ENCODE measurements around the gene NANOS2. TPM values are rescaled to one million over a fixed set of nuclear protein-coding genes. Genes with fewer than 3 reads are reported as not detected.
A peak's percentile ranks its signal among the peaks of the same experiment; 100 is the strongest.

The NANOS2 gene
- total RNA-seq, 1 experiment from 2014 or later, result 0.07 TPM

- in situ Hi-C loops (cut with HindIII; ENCODE audit: low sequenced_read_pairs), result no loop called here
- no peak for DNase-seq (ENCODE audit: low spot score)
Measured at GRCh38 chr19:45933759-45934158, 19.2 kb upstream of the NANOS2 start.

DNA sequence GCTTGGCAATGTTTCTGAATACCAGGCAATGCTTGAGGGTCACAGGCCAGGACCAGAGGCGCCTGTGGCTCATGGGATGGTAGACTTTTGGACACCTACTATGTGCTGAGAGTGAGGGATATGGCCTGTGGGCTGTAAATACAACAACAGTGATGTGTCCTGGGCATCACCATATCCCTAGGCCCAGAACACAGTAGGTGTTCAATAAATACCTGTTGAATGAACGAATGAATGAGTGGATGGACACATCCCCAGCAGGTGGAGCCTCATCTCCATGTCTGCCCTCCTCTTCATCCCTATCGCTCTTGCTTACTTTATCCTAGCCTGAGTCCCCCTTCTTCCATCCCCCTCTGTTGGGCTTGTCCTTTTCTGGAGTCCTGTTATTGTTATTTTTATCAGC is 16.5 kb upstream of the NANOS2 start:
- in situ Hi-C loops (cut with HindIII; ENCODE audit: low sequenced_read_pairs), result no loop called here
- no peak for DNase-seq (ENCODE audit: low spot score)

DNA sequence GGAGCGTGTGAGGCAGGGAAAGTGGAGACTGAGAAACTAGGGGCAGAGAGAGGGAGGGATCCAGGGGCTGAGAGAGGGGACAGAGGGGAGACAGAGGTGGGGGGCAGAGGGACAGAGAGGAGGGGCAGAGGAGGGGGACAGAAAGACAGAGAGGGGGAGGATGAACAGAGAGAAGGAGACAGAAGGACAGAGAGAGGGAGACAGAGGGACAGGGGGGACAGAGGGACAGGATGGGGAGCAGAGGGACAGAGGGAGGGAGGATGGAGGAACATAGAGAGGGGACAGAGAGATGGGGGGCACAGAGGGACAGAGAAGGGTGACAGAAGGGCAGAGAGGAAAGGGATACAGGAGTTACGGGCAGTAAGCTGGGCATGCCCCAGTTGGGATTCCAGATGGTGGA is 14.7 kb upstream of the NANOS2 start:
- DNase-seq (ENCODE audit: low spot score), result no peak
- in situ Hi-C loops (cut with HindIII; ENCODE audit: low sequenced_read_pairs), result no loop called here

DNA sequence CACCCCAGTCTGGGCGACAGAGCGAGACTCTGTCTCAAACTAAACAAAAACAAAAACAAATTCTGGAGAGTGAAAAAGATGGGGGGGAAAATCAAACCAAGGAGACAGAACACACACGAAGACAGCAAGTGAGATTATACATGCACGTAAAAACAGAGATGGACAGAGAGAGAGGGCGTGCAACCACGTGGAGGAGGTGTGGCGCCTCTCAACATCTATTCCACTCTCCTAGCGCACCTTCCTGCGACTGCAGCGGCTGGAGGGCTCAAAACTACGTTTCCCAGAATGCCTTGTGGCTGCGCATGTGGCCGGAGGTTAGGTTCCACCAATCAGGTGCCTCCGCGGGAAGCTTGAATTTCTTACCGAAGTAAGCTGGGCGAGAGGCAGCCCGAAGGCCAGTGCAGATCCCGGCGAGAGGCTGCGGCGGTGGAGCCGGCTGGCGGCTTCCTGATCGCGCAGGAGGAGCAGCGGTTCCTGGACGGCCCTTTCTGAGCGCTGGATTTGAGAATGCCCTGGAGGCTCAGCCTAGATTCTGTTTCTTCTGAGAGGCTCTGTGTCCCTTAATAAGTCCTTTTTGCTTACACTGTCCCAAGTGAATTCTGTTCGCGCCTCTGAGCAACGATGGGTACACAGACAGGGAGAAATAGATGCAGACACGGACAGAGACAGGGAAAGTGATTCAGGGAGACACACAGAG is 13.1 kb upstream of the NANOS2 start:
- in situ Hi-C loops (cut with HindIII; ENCODE audit: low sequenced_read_pairs), result no loop called here
- peak; percentile 92 for DNase-seq (ENCODE audit: low spot score)

- no peak for DNase-seq (ENCODE audit: low spot score)
- in situ Hi-C loops (cut with HindIII; ENCODE audit: low sequenced_read_pairs), result no loop called here
Measured at GRCh38 chr19:45924891-45925447, 10.4 kb upstream of the NANOS2 start.

DNA sequence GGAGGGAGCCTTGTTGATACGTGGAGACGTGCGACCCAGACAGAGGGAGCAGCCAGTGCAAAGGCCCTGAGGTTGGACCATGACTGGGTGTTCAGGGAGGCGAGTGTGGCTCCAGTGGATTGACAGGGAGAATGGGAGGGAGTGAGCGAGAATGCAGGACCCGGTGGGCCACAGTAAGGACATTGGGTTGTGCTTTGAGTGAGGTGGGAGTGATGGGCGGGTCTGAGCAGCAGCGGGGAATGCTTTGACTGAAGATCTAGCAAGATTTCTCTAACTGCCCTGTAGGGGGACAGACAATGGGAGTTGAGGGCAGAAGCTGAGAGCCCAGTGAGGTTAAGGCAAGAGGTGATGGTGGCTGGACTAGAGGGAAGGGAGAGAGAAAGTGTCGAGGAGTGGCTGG is 7.7 kb upstream of the NANOS2 start:
- in situ Hi-C loops (cut with HindIII; ENCODE audit: low sequenced_read_pairs), result no loop called here
- DNase-seq (ENCODE audit: low spot score), result peak; percentile 14

GRCh38 chr19:45920458-45920857 is 5.9 kb upstream of the NANOS2 start:
- in situ Hi-C loops (cut with HindIII; ENCODE audit: low sequenced_read_pairs), result no loop called here
- DNase-seq (ENCODE audit: low spot score), result no peak

DNA sequence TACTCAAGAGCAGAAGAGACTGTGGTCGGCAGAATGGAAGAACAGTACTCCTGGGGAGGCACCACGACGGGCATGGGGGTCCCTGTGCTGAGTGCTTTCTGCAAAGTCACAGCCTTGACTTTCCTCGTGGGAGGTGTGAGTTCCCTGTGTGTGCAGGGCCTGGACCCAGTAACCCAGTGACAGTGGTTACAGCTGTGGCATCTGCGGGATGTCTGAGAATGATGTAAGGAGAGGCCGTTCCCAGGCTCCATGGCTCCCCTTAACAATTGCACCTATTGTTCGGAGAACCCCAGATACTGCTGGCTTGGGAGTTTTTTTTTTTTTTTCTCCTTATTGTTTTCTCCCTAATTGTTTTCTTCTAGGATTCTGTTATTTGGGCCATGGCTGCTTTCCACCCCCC is 5.1 kb upstream of the NANOS2 start:
- in situ Hi-C loops (cut with HindIII; ENCODE audit: low sequenced_read_pairs), result no loop called here
- DNase-seq (ENCODE audit: low spot score), result no peak

DNA sequence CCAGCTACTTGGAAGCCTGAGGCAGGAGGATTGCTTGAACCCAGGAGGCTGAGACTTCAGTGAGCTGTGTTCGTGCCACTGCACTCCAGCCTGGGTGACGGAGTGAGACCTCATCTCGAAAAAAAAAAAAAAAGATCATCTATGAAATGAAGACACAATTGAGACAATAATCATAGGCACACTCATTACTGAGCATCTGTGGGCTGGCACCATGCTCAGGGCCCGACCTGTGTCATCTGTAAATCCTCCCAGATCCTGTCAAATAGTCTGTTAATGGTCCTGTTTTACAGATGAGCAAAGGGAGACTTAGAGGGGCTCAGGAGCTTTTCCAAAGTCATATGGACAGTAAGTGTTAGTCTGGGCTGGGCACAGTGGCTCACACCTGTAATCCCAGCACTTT is 4.1 kb upstream of the NANOS2 start:
- DNase-seq (ENCODE audit: low spot score), result no peak
- in situ Hi-C loops (cut with HindIII; ENCODE audit: low sequenced_read_pairs), result no loop called here

- no peak for DNase-seq (ENCODE audit: low spot score)
- in situ Hi-C loops (cut with HindIII; ENCODE audit: low sequenced_read_pairs), result no loop called here
Measured at GRCh38 chr19:45917421-45918091, 3.0 kb upstream of the NANOS2 start.

DNA sequence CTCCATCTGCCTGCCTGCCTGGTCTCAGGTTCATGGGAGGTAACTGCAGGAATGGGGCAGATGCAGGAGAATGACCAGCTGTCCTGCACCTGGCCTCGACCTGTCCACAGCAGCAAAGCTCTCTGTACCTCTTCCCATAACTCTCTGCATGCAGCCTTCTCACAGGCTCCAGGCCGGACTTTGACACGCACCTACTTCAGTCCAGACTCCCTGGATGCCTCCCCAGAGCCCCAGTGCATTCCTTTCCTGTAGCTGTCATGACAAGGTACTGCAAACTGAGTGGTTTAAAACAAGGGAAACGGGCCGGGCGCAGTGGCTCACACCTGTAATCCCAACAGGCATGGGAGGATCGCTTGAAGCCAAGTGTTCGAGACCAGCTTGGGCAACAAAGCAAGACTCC is 3.3 kb downstream of the NANOS2 start:
- DNase-seq (ENCODE audit: low spot score), result no peak
- in situ Hi-C loops (cut with HindIII; ENCODE audit: low sequenced_read_pairs), result no loop called here

DNA sequence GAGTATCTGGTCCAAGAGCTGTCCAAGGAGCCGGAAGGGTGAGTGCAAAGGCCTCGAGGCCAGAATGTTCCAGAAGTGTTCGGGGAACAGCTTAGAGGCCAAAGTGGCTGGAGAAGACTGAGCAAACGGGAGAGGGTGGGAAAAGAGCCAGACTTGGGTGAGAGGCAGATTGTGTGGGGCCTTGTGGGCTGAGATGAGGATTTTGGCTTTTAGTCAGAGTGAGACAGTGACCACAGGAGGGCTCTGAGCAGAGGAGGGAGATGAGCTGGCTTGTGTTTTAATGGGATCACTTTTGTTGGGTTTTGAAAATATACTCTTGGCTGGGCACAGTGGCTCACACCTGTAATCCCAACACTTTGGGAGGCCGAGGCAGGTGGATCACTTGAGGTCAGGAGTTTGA is 5.6 kb downstream of the NANOS2 start:
- in situ Hi-C loops (cut with HindIII; ENCODE audit: low sequenced_read_pairs), result no loop called here
- DNase-seq (ENCODE audit: low spot score), result no peak

DNA sequence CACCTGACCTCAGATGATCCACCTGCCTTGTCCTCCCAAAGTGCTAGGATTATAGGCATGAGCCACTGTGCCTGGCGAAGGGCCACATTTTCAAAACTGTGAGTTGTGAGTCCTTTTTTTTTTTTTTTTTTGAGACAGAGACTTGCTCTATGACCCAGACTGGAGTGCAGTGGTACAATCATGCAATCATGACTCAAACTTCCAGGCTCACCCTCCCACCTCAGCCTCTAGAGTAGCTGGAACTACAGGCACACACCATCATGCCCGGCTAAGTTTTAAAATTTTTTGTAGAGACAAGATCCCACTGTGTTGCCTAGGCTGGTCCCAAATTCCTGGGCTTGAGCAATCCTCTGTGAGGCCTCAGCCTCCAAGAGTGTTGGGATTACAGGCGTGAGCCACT is 8.4 kb downstream of the NANOS2 start:
- no peak for DNase-seq (ENCODE audit: low spot score)
- in situ Hi-C loops (cut with HindIII; ENCODE audit: low sequenced_read_pairs), result no loop called here

DNA sequence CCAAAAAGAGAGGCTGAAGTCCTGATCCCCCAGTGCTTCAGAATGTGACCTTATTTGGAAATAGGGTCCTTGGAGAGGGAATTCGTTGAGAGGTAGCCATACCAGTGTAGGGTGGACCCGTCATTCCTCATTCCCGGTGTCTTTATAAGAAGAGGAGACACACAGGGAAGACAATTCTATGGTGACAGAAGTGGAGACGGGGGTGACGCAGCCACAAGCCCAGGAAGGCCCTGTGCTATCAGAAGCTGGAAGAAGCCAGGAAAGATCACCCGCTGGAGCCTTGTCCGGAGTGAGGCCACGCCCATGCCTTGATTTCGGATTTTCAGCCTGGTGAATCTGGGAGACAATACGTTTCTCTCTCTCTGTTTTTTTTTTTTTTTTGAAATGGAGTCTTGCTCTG is 9.6 kb downstream of the NANOS2 start:
- in situ Hi-C loops (cut with HindIII; ENCODE audit: low sequenced_read_pairs), result no loop called here

GRCh38 chr19:45902651-45903625 is 11.6 kb downstream of the NANOS2 start:
- DNase-seq (ENCODE audit: low spot score), result peak; percentile 95
- in situ Hi-C loops (cut with HindIII; ENCODE audit: low sequenced_read_pairs), result no loop called here

More for the DNA sequence above, 9.6 kb downstream of the NANOS2 start:
- DNase-seq (ENCODE audit: low spot score), result no peak

DNA sequence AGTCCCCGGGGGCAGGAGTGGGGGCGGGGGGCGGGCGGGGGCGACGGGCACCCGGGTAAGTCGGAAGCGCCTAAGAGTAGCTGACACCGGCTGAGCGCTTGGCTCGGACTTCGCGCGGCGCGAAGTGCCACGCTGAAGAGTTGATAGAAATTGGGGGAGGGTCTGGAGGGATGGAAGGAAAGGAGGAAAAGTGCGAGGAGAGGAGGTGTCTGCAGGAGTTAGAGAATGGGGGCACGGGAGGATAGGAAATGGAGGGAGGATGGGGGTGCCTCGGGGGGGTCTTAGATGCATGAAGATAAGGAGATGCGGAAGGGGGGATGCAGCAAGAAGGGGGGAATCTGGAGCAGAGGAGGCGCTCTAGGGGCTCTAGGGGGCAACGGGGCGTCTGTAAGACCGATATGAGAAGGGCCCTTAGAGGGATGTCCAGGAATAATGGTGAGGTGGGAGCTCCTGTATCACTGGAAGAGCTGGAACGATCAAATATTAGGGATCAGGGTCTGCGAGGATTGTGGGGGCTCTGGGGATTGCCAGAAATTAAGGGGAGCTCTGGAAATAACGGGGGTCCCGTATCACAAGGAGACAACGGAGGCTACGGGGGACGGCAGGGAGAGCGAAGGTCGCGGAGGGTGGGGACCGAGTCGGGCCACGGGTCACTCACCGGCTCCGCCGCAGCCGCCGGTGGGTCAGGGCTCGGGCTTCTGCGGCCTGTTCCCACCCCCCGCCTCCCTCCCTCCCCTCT is 12.5 kb downstream of the NANOS2 start, which contains the start of gene MYPOP:
Gene MYPOP (minus strand): TSS at position 702 of the 739 bp plus-strand sequence. CDS start 840 bp downstream, outside the sequence.
- in situ Hi-C loops (cut with HindIII; ENCODE audit: low sequenced_read_pairs), result no loop called here
- no peak for DNase-seq (ENCODE audit: low spot score)

GRCh38 chr19:45901432-45901911 is 13.1 kb downstream of the NANOS2 start:
- no peak for DNase-seq (ENCODE audit: low spot score)
- in situ Hi-C loops (cut with HindIII; ENCODE audit: low sequenced_read_pairs), result no loop called here

GRCh38 chr19:45900738-45901431 is 13.7 kb downstream of the NANOS2 start:
- in situ Hi-C loops (cut with HindIII; ENCODE audit: low sequenced_read_pairs), result no loop called here
- DNase-seq (ENCODE audit: low spot score), result no peak
